K562 (cell line): Measurements from ENCODE around the gene CPTP. TPM values are rescaled to one million over a fixed set of nuclear protein-coding genes. Genes with fewer than 3 reads are reported as not detected.

Source experiments
- CTCFL ChIP-seq: IDR thresholded peaks from 2 replicates; pipeline ENCODE4 v1.6.1; 2011; ENCODE audit warnings: borderline replicate concordance, low read depth, mild to moderate bottlenecking, moderate library complexity, low read length; ENCODE audit not compliant: insufficient read depth, poor library complexity, severe bottlenecking
- REST ChIP-seq, 2 experiments: fragments of 450-650 bp; formaldehyde crosslinking in 1 of 2; IDR thresholded peaks; 2 replicates each; pipeline versions ENCODE4 v1.4.0 to v1.6.1; 2014 to 2020; ENCODE audit warnings: mild to moderate bottlenecking in 2 of 2, borderline replicate concordance in 1 of 2, low read depth in 1 of 2
- ZNF263 ChIP-seq: sonication (generic); formaldehyde crosslinking; IDR thresholded peaks from 2 replicates; pipeline ENCODE4 v1.8.0; 2022; ENCODE audit warnings: mild to moderate bottlenecking, missing genetic modification reagents, borderline replicate concordance
- ZNF311 ChIP-seq: fragments of 250-450 bp; sonication (Bioruptor Pico); IDR thresholded peaks from 2 replicates; pipeline ENCODE4 v1.4.0; 2020; ENCODE audit warnings: mild to moderate bottlenecking, moderate library complexity
- ZNF75A ChIP-seq: fragments of 450-650 bp; formaldehyde crosslinking; IDR thresholded peaks from 2 replicates; pipeline ENCODE4 v1.4.0; 2020; ENCODE audit warnings: mild to moderate bottlenecking
- polyA plus RNA-seq, 8 experiments: library from polyadenylated mRNA; depleted of rRNA in 4 of 8; stranded (reverse) in 5 of 8; unstranded in 3 of 8; fragments of >200 nt; fragmentation: Nextera tagmentation in 2 of 8; fragmentation: Illumina TruSeq in 1 of 8; extraction: Ambion mirVana in 2 of 8; extraction: Trizol in 1 of 8; gene quantifications; 2 replicates each; pipeline versions ENCODE4 v1.2.1 to v1.2.3, GENCODE V29; 2011 to 2014; ENCODE audit warnings: inconsistent platforms in 1 of 8, missing spikeins in 1 of 8
- total RNA-seq, 7 experiments: library from RNA; depleted of rRNA in 6 of 7; stranded (reverse); fragments of >200 nt in 6 of 7; fragmentation: Illumina TruSeq in 2 of 7; extraction: Trizol in 2 of 7; gene quantifications; 2 replicates each; pipeline versions ENCODE4 v1.2.1 to v1.2.3, GENCODE V29; 2011 to 2021; ENCODE audit warnings: low replicate concordance in 1 of 7
- TF ChIP-seq, protein P1 (sequence below), 3 experiments: fragments of 200-800 bp in 1 of 3; sonication (Bioruptor generic) in 1 of 3; sonication (generic) in 1 of 3; formaldehyde crosslinking in 1 of 3; IDR thresholded peaks; 2 replicates each; pipeline versions ENCODE4 v1.6.1 to v1.8.0; 2016 to 2022; ENCODE audit warnings: mild to moderate bottlenecking in 2 of 3, missing compliant biosample characterization in 2 of 3, missing genetic modification characterization in 2 of 3, missing genetic modification reagents in 1 of 3
- TF ChIP-seq, protein P2 (sequence below): fragments of 250-450 bp; sonication (Bioruptor Pico); IDR thresholded peaks from 2 replicates; pipeline ENCODE4 v1.6.1; 2021; ENCODE audit warnings: mild to moderate bottlenecking

The CPTP gene
- total and polyA plus RNA-seq, 9 of the 15 experiments (the other 6 are each of a cell fraction or from before 2014, with no cell fraction given) = 0.11 to 25.8 (median 3.5) TPM

GRCh38 chr1:1302006-1302430, 22.6 kb upstream of the CPTP start (continued):
- no peak for TF ChIP-seq ZNF311 (CRISPR knock-in tag)
- peak; percentile 86 for TF ChIP-seq ZNF263
- TF ChIP-seq CTCFL = peak; percentile 14
- TF ChIP-seq, protein P1, sequence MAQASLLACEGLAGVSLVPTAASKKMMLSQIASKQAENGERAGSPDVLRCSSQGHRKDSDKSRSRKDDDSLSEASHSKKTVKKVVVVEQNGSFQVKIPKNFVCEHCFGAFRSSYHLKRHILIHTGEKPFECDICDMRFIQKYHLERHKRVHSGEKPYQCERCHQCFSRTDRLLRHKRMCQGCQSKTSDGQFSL (CRISPR knock-in tag; IDR thresholded peaks at IDR 0.05) = no peak
- TF ChIP-seq, protein P1 (tag; IDR thresholded peaks at IDR 0.05) = no peak
- no peak for TF ChIP-seq ZNF75A (CRISPR knock-in tag)
- TF ChIP-seq REST (IDR thresholded peaks at IDR 0.05; ENCODE audit: borderline replicate concordance) = 0 out of 2 replicates have a peak, but pooled peaks have one; percentile 10
- no peak for TF ChIP-seq REST (CRISPR knock-in tag; IDR thresholded peaks at IDR 0.05; ENCODE audit: low read depth)
- TF ChIP-seq, protein P2, sequence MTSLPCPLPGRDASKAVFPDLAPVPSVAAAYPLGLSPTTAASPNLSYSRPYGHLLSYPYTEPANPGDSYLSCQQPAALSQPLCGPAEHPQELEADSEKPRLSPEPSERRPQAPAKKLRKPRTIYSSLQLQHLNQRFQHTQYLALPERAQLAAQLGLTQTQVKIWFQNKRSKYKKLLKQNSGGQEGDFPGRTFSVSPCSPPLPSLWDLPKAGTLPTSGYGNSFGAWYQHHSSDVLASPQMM = no peak
